ENCODE measurements around the gene NACC2. TPM values are rescaled to one million over a fixed set of nuclear protein-coding genes. Genes with fewer than 3 reads are reported as not detected.

The NACC2 gene
- total and polyA plus RNA-seq, 2 experiments from 2014 or later = 3.8 to 20.8 TPM

GRCh38 chr9:136013524-136014034, 81.5 kb downstream of the NACC2 start:
- H3K27me3 ChIP-seq (ENCODE audit: insufficient read depth) = no peaks in the 10 kb centered on the region
- no peak overlapping the region for H3K27ac ChIP-seq (ENCODE audit: low read depth)
- TF ChIP-seq JUNB (IDR thresholded peaks at IDR 0.05; ENCODE audit: unreplicated experiment) (no peak), EZH2phosphoT487 (IDR thresholded peaks at IDR 0.05; ENCODE audit: unreplicated experiment) (no peak), EZH2 (IDR thresholded peaks at IDR 0.05; ENCODE audit: low read depth, unreplicated experiment) (no peak), POLR2AphosphoS5 (IDR thresholded peaks at IDR 0.05; ENCODE audit: low read depth) (no peak), ZNF462 (CRISPR knock-in tag; IDR thresholded peaks at IDR 0.05) (no peak), NANOG (IDR thresholded peaks at IDR 0.05; ENCODE audit: borderline replicate concordance) (no peak), ZNF114 (CRISPR knock-in tag; IDR thresholded peaks at IDR 0.05) (no peak), CREB1 (CRISPR knock-in tag; IDR thresholded peaks at IDR 0.05; ENCODE audit: low read depth) (no peak), STAT1 (IDR thresholded peaks at IDR 0.05; ENCODE audit: unreplicated experiment) (no peak), CTCF (conservative IDR thresholded peaks at IDR 0.05; ENCODE audit: low read depth in 2 of 2) (no peak), ZNF331 (CRISPR knock-in tag; IDR thresholded peaks at IDR 0.05; ENCODE audit: low read depth) (no peak), REST (IDR thresholded peaks at IDR 0.05; ENCODE audit: unreplicated experiment) (no peak), ETS1 (IDR thresholded peaks at IDR 0.05) (no peak)
- H3K4me1 ChIP-seq (ENCODE audit: insufficient read depth) = peaks cover 6% of the 10 kb centered on the region
- 0 out of 2 replicates have a peak, but pooled peaks cover 5% of the 10 kb centered on the region for H3K79me2 ChIP-seq (replicated peaks; ENCODE audit: insufficient read depth)
- no peak overlapping the region for H2AFZ ChIP-seq
- Mint-ChIP-seq H3K27me3 (ENCODE audit: insufficient read depth, low read depth, poor library complexity) (peaks cover 16% of the 10 kb centered on the region), H3K36me3 (ENCODE audit: low read depth) (no peaks in the 10 kb centered on the region; the same call in 2 of the 3 replicates), H3K9me3 (no peaks in the 10 kb centered on the region), H3K27ac (no peak overlapping the region), H3K4me3 (no peak overlapping the region), H3K4me1 (peaks cover 45% of the 10 kb centered on the region)
- no peak overlapping the region for H3K4me3 ChIP-seq
- H3K9me2 ChIP-seq (ENCODE audit: insufficient read depth) = no peaks in the 10 kb centered on the region
- no peak for DNase-seq (ENCODE audit: low spot score)
- ATAC-seq = no peak
- H4K20me1 ChIP-seq (replicated peaks; ENCODE audit: insufficient read depth) = no peaks in the 10 kb centered on the region; the same call in 1 of the 2 replicates
- H3K4me2 ChIP-seq = no peak overlapping the region
- 0 out of 2 replicates have a peak, but pooled peaks cover 6% of the 10 kb centered on the region for H3F3A ChIP-seq (replicated peaks; ENCODE audit: low read depth)
- no peaks in the 10 kb centered on the region for H3K36me3 ChIP-seq (ENCODE audit: insufficient read depth)
